EH (cell line): ENCODE measurements around the gene IL26.
"Not testable (repeated sequence)": the region's sequence is repeated elsewhere in the genome, so short reads cannot be mapped to it uniquely, and the experiment has no call there.

Experiments
- DNase-seq: peaks from one replicate; pipeline ENCODE4 v3.0.0-alpha.2; 2015; ENCODE audit warnings: low read depth

IL26 gene

GRCh38 chr12:68240079-68240478 lies 14.5 kb upstream of the IL26 start:
- DNase-seq = peak; percentile 96

GRCh38 chr12:68239309-68239982 lies 13.8 kb upstream of the IL26 start:
- DNase-seq = no peak

GRCh38 chr12:68237619-68238018 lies 12.0 kb upstream of the IL26 start:
- DNase-seq = peak; percentile 46

- DNase-seq = peak; percentile 15
These were observed 11.5 kb upstream of the IL26 start for GRCh38 chr12:68237078-68237477.

GRCh38 chr12:68236421-68237059 lies 10.9 kb upstream of the IL26 start:
- DNase-seq = no peak

- no peak for DNase-seq
These were observed 10.0 kb upstream of the IL26 start for GRCh38 chr12:68235576-68235975.

- DNase-seq = no peak
These were observed 8.5 kb upstream of the IL26 start for GRCh38 chr12:68234140-68234539.

GRCh38 chr12:68233498-68233897 lies 7.9 kb upstream of the IL26 start:
- DNase-seq = no peak

- DNase-seq = no peak
These were observed 6.1 kb upstream of the IL26 start for GRCh38 chr12:68231691-68232090.

- DNase-seq = no peak
These were observed 5.6 kb upstream of the IL26 start for GRCh38 chr12:68231229-68231628.

- no peak for DNase-seq
These were observed 4.3 kb upstream of the IL26 start for GRCh38 chr12:68229956-68230355.

- no peak for DNase-seq
These were observed 1.7 kb upstream of the IL26 start for GRCh38 chr12:68227356-68227755.

GRCh38 chr12:68224613-68225285 lies 861 bp downstream of the IL26 start:
- peak; percentile 86 for DNase-seq

GRCh38 chr12:68223067-68223747 lies 2.4 kb downstream of the IL26 start:
- peak; percentile 87 for DNase-seq

- DNase-seq = no peak
These were observed 3.3 kb downstream of the IL26 start for GRCh38 chr12:68222326-68222725.

GRCh38 chr12:68221497-68221896 lies 4.1 kb downstream of the IL26 start:
- DNase-seq = no peak

GRCh38 chr12:68210875-68211274 lies 14.7 kb downstream of the IL26 start:
- DNase-seq = no peak

GRCh38 chr12:68209048-68209728 lies 16.4 kb downstream of the IL26 start:
- not testable (repeated sequence) for DNase-seq

GRCh38 chr12:68207276-68207675 lies 18.3 kb downstream of the IL26 start:
- no peak for DNase-seq

- DNase-seq = no peak
These were observed 19.2 kb downstream of the IL26 start for GRCh38 chr12:68206446-68206845.

- no peak for DNase-seq
These were observed 22.1 kb downstream of the IL26 start for GRCh38 chr12:68203460-68203875.

GRCh38 chr12:68200854-68201253 lies 24.8 kb downstream of the IL26 start:
- peak; percentile 73 for DNase-seq
